Tibial artery (tissue), 4 donors: ENCODE data around the gene KRTAP4-12.
"Not testable (repeated sequence)": the region's sequence is repeated elsewhere in the genome, so short reads cannot be mapped to it uniquely, and the experiment has no call there.

Experiments
- DNase-seq, 2 donors: peaks; one replicate each; pipeline ENCODE4 v3.0.0-alpha.2; 2019
- H3K27ac ChIP-seq, 2 donors: fragments of 200-600 bp; sonication (generic) in 1 of 2; 1 replicate in 1 of 2; 2 replicates in 1 of 2; pipeline ENCODE4 v1.5.1; 2018 to 2019; ENCODE audit warnings: mild to moderate bottlenecking in 1 of 2
- H3K27me3 ChIP-seq, 2 donors: fragments of 200-600 bp; sonication (generic) in 1 of 2; one replicate each; pipeline versions ENCODE4 v1.5.1 to v1.6.0; 2016 to 2019
- H3K36me3 ChIP-seq, 3 donors: fragments of 200-600 bp; sonication (generic) in 2 of 3; one replicate each; pipeline ENCODE4 v1.5.1; 2016 to 2019; ENCODE audit warnings: mild to moderate bottlenecking in 2 of 3
- H3K4me1 ChIP-seq, 4 donors: fragments of 200-600 bp; sonication (generic) in 2 of 4; 1 replicate in 3 of 4; 2 replicates in 1 of 4; pipeline ENCODE4 v1.5.1; 2016 to 2019
- H3K4me3 ChIP-seq, 2 donors: fragments of 200-600 bp; sonication (generic) in 1 of 2; 1 replicate in 1 of 2; 2 replicates in 1 of 2; pipeline ENCODE4 v1.5.1; 2018 to 2019; ENCODE audit warnings: mild to moderate bottlenecking in 2 of 2
- H3K9me3 ChIP-seq, 3 donors: fragments of 200-600 bp; sonication (generic) in 1 of 3; one replicate each; pipeline ENCODE4 v1.5.1; 2016 to 2019
- CTCF ChIP-seq, 2 experiments: fragments of 200-600 bp in 1 of 2; fragments of 450-650 bp in 1 of 2; IDR thresholded peaks; one replicate each; pipeline ENCODE4 v1.5.1; 2017 to 2019; ENCODE audit warnings: antibody characterized with exemption in 2 of 2, mild to moderate bottlenecking in 1 of 2, moderate library complexity in 1 of 2
- intact Hi-C: fragments of 100-400 bp; cut with DNase I; formaldehyde crosslinking; loops from one replicate; pipeline ENCODE4 v1.15.0; 2023; ENCODE audit warnings: low total_unique reads

Gene KRTAP4-12

DNA sequence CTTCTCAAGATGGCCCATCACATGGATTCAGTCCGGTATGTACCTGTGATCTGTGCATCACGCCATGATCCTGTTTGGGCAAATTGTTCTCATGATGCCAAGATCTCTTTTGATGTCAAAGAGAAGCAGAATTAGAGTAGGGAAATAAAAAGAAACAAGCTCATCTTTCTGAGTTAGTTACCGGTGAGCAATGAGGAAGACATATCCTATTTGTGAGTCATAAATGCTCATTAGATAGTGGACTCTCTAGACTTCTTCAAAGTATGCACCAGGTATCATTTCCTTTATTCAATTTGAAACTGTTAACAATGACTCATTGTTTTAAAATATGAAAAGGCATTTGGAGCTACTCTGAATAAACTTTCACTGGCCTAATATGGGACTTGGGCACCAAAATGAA is 8.0 kb upstream of the KRTAP4-12 start:
- no peaks in the 10 kb centered on the region for H3K36me3 ChIP-seq
- no peak overlapping the region for H3K4me3 ChIP-seq
- intact Hi-C loops, result no loop called here
- H3K4me1 ChIP-seq, result no peaks in the 10 kb centered on the region
- TF ChIP-seq CTCF (IDR thresholded peaks at IDR 0.05), result no peak
- no peaks in the 10 kb centered on the region for H3K27me3 ChIP-seq
- no peaks in the 10 kb centered on the region for H3K9me3 ChIP-seq
- no peak overlapping the region for H3K27ac ChIP-seq
- DNase-seq, result no peak

GRCh38 chr17:41127371-41127770 is 3.4 kb upstream of the KRTAP4-12 start:
- Histone ChIP-seq H3K27me3 (no peaks in the 10 kb centered on the region), H3K27ac (no peak overlapping the region), H3K4me1 (no peaks in the 10 kb centered on the region), H3K36me3 (no peaks in the 10 kb centered on the region), H3K4me3 (no peak overlapping the region), H3K9me3 (no peaks in the 10 kb centered on the region)
- intact Hi-C loops, result no loop called here
- DNase-seq, result no peak
- TF ChIP-seq CTCF (IDR thresholded peaks at IDR 0.05), result no peak

DNA sequence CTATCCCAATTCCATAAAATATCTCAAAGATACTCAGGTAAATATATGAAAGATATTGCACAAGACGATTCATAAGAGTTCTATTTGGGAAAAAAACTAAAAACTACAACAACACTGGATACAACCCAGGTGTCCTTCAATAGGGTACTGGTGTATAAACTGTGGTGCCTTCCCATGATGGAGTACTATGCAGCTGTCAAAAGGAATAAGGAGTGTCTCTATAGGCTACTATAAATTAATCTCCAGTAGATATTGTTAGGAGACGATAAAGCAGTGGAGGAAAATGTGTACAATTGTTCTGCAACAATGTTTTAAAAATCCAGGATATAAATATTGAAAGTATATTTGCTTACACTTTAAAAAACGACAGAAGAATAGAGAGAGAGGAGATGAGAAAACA is 2.4 kb upstream of the KRTAP4-12 start:
- no peak overlapping the region for H3K27ac ChIP-seq
- no peaks in the 10 kb centered on the region for H3K36me3 ChIP-seq
- no peak for DNase-seq
- no peak for TF ChIP-seq CTCF (IDR thresholded peaks at IDR 0.05)
- intact Hi-C loops, result no loop called here
- no peaks in the 10 kb centered on the region for H3K27me3 ChIP-seq
- no peaks in the 10 kb centered on the region for H3K4me1 ChIP-seq
- H3K4me3 ChIP-seq, result no peak overlapping the region
- no peaks in the 10 kb centered on the region for H3K9me3 ChIP-seq

GRCh38 chr17:41125064-41125463 is 1.1 kb upstream of the KRTAP4-12 start:
- Histone ChIP-seq H3K27ac (no peak overlapping the region), H3K4me1 (no peaks in the 10 kb centered on the region), H3K36me3 (no peaks in the 10 kb centered on the region), H3K4me3 (no peak overlapping the region), H3K9me3 (no peaks in the 10 kb centered on the region), H3K27me3 (no peaks in the 10 kb centered on the region)
- DNase-seq, result no peak
- no peak for TF ChIP-seq CTCF (IDR thresholded peaks at IDR 0.05)
- intact Hi-C loops, result no loop called here

DNA sequence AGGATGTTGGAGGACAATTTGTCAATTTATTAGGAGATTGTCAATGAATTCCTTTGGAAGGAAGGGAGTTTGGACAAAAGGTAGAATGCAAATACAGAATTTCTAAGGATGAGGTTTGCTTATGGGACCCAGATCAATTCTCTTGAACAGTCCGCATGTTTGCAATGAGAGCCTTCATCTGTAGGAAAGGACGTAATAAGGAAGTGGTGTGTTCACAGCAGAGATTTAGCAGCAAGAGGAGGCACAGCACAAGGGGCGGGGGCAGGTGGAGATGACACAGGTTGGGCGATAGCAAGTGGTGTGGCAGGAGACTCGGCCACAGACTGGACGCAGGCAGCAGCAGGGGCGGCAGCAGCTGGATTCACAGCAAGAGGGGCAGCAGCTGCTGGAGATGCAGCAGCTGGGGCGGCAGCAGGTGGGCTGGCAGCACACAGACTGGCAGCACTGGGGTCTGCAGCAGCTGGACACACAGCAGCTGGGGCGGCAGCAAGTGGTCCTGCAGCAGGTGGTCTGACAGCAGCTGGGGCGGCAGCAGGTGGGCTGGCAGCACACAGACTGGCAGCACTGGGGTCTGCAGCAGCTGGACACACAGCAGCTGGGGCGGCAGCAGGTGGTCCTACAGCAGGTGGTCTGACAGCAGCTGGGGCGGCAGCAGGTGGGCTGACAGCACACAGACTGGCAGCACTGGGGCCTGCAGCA is 541 bp downstream of the KRTAP4-12 start:
- H3K4me1 ChIP-seq, H3K27me3 ChIP-seq, H3K27ac ChIP-seq, DNase-seq, H3K4me3 ChIP-seq, intact Hi-C loops, H3K9me3 ChIP-seq, H3K36me3 ChIP-seq: not testable (repeated sequence)

DNA sequence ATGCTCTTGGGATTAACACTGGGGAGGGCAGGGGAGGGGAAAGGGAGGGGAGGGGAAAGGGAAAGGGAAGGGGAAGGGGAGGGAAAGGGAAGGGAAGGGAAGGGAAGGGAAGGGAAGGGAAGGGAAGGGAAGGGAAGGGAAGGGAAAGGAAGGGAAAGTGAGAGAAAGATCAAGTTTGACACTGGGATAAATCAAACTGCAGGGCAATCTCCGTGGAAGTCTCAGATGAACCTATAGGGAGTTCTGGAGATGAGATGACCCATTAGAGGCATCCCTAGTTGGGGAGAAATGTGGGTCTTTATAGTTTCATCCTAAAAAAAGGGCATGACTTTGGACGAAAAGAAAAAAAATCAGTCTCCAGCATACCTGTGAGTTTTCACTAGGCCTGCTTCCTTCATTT is 2.2 kb downstream of the KRTAP4-12 start:
- H3K4me3 ChIP-seq, result no peak overlapping the region
- H3K36me3 ChIP-seq, result no peaks in the 10 kb centered on the region
- intact Hi-C loops, result no loop called here
- H3K9me3 ChIP-seq, result no peaks in the 10 kb centered on the region
- DNase-seq, result no peak
- TF ChIP-seq CTCF (IDR thresholded peaks at IDR 0.05), result no peak
- no peaks in the 10 kb centered on the region for H3K4me1 ChIP-seq
- no peak overlapping the region for H3K27ac ChIP-seq
- H3K27me3 ChIP-seq, result peaks cover 0 to 9% of the 10 kb centered on the region in 2 donors

- H3K9me3 ChIP-seq, H3K4me3 ChIP-seq, H3K4me1 ChIP-seq, DNase-seq, H3K36me3 ChIP-seq, H3K27ac ChIP-seq, intact Hi-C loops, H3K27me3 ChIP-seq: not testable (repeated sequence)
Measured at GRCh38 chr17:41119696-41120690, 4.0 kb downstream of the KRTAP4-12 start.
